DMS53 treated with DMSO at 0.1 percent for 48 hours (cell line): ENCODE measurements around the gene PDZRN4.

Experiments used
- DNase-seq: peaks from one replicate; lab custom pipeline; 2025; ENCODE audit not compliant: unreplicated experiment; lab: John Stamatoyannopoulos, UW

The PDZRN4 gene

GRCh38 chr12:41452838-41453407 is 264.8 kb downstream of the PDZRN4 start:
- no peak for DNase-seq

GRCh38 chr12:41453409-41453808 is 265.3 kb downstream of the PDZRN4 start:
- DNase-seq, result no peak

GRCh38 chr12:41459111-41459905 is 271.2 kb downstream of the PDZRN4 start:
- no peak for DNase-seq

- DNase-seq, result no peak
Measured at GRCh38 chr12:41459906-41460214, 271.7 kb downstream of the PDZRN4 start.

GRCh38 chr12:41460906-41461305 is 272.8 kb downstream of the PDZRN4 start:
- DNase-seq, result no peak

GRCh38 chr12:41462312-41462711 is 274.2 kb downstream of the PDZRN4 start:
- no peak for DNase-seq

- no peak for DNase-seq
Measured at GRCh38 chr12:41465526-41465925, 277.4 kb downstream of the PDZRN4 start.

GRCh38 chr12:41466300-41466699 is 278.2 kb downstream of the PDZRN4 start:
- DNase-seq, result no peak

GRCh38 chr12:41466802-41467201 is 278.7 kb downstream of the PDZRN4 start:
- no peak for DNase-seq

GRCh38 chr12:41467591-41468325 is 279.6 kb downstream of the PDZRN4 start:
- no peak for DNase-seq

GRCh38 chr12:41468341-41468740 is 280.2 kb downstream of the PDZRN4 start:
- no peak for DNase-seq

- DNase-seq, result no peak
Measured at GRCh38 chr12:41468756-41469155, 280.6 kb downstream of the PDZRN4 start.

GRCh38 chr12:41473441-41473840 is 285.3 kb downstream of the PDZRN4 start:
- no peak for DNase-seq

GRCh38 chr12:41474001-41474400 is 285.9 kb downstream of the PDZRN4 start:
- DNase-seq, result no peak

GRCh38 chr12:41476499-41477439 is 288.6 kb downstream of the PDZRN4 start:
- DNase-seq, result peak; percentile 98

GRCh38 chr12:41479426-41479825 is 291.3 kb downstream of the PDZRN4 start:
- DNase-seq, result no peak

- DNase-seq, result no peak
Measured at GRCh38 chr12:41485203-41485602, 297.1 kb downstream of the PDZRN4 start.

GRCh38 chr12:41486718-41487117 is 298.6 kb downstream of the PDZRN4 start:
- DNase-seq, result no peak

GRCh38 chr12:41496009-41496408 is 307.9 kb downstream of the PDZRN4 start:
- no peak for DNase-seq

GRCh38 chr12:41497409-41497808 is 309.3 kb downstream of the PDZRN4 start:
- no peak for DNase-seq

- DNase-seq, result no peak
Measured at GRCh38 chr12:41504976-41505375, 316.9 kb downstream of the PDZRN4 start.
